Gastrocnemius medialis (tissue), 4 donors: ENCODE results near the gene TRIM49D2.
"Not testable (repeated sequence)": the region's sequence is repeated elsewhere in the genome, so short reads cannot be mapped to it uniquely, and the experiment has no call there.

ENCODE experiments used
- CTCF ChIP-seq, 5 experiments: fragments of 450-650 bp in 3 of 5; fragments of 200-600 bp in 2 of 5; sonication (generic) in 2 of 5; IDR thresholded peaks in 4 of 5; conservative IDR thresholded peaks in 1 of 5; 1 replicate in 4 of 5; 2 replicates in 1 of 5; pipeline ENCODE4 v1.5.1; 2016 to 2019; ENCODE audit warnings: antibody characterized with exemption in 5 of 5, mild to moderate bottlenecking in 3 of 5, moderate library complexity in 3 of 5
- POLR2A ChIP-seq, 2 donors: fragments of 450-650 bp; IDR thresholded peaks; one replicate each; pipeline ENCODE4 v1.6.1; 2017; ENCODE audit warnings: antibody characterized with exemption in 2 of 2, mild to moderate bottlenecking in 2 of 2, moderate library complexity in 2 of 2

GRCh38 chr11:89960833-89961232 is 37.0 kb downstream of the TRIM49D2 start:
- TF ChIP-seq CTCF (IDR thresholded peaks at IDR 0.05 in 4 of 5, conservative IDR thresholded peaks at IDR 0.05 in 1 of 5); POLR2A (IDR thresholded peaks at IDR 0.05): not testable (repeated sequence)
